ENCODE data around the gene SAG.

The SAG gene

DNA sequence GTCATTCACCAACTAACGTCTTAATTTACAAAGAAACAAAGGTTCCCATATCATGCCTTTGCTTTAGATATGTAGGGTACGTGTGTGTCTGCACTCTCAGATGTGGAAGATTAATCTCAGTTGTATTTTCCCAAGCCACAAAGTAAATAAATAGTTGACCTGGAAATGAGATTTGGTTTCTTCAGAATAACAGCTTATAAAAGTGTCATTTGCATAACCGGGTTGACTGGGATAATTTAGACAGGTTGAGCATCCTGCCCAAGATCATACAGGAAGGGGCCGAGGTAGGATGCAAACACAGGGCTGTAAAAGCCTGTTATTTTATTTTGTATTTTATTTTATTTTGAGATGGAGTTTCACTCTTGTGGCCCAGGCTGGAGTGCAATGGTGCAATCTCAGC, 36.7 kb upstream of the SAG start:
- Histone ChIP-seq H2AFZ (ENCODE audit: low read depth, low read length) (no peak overlapping the region), H3K4me1 (ENCODE audit: control insufficient read depth, insufficient read depth, low read depth, low read length) (no peaks in the 10 kb centered on the region), H3K9me3 (ENCODE audit: control insufficient read depth, low read length) (no peaks in the 10 kb centered on the region), H3K4me2 (ENCODE audit: low read length, poor library complexity, severe bottlenecking) (no peak overlapping the region), H3K27me3 (ENCODE audit: control insufficient read depth in 1 of 2, insufficient read depth in 1 of 2, low read length in 2 of 2) (no peaks in the 10 kb centered on the region), H3K27ac (ENCODE audit: low read length, poor library complexity, severe bottlenecking) (no peak overlapping the region), H4K8ac (ENCODE audit: low read length) (no peak overlapping the region), H3K36me3 (ENCODE audit: control insufficient read depth in 1 of 2, insufficient read depth in 2 of 2, low read depth in 1 of 2, low read length in 2 of 2) (peaks cover 32 to 97% of the 10 kb centered on the region in 2 experiments), H2AK5ac (ENCODE audit: low read length, severe bottlenecking) (no peak overlapping the region), H3K18ac (ENCODE audit: low read depth in 1 of 2, low read length in 2 of 2) (no peak overlapping the region), H2BK5ac (ENCODE audit: low read depth, low read length, poor library complexity, severe bottlenecking) (no peak overlapping the region), H3K79me1 (replicated peaks; ENCODE audit: low read length, poor library complexity, severe bottlenecking) (peaks cover 13% of the 10 kb centered on the region), H3K9ac (ENCODE audit: low read length) (no peak overlapping the region), H2BK12ac (ENCODE audit: low read length in 2 of 2) (no peak overlapping the region), H3K4me3 (ENCODE audit: insufficient read depth in 1 of 2, low read depth in 1 of 2, low read length in 2 of 2) (no peak overlapping the region), H2BK120ac (ENCODE audit: low read depth, low read length) (no peak overlapping the region), H3K14ac (ENCODE audit: low read length in 2 of 2) (no peak overlapping the region), H2BK15ac (ENCODE audit: low read depth, poor library complexity, severe bottlenecking) (no peak overlapping the region), H3K23ac (ENCODE audit: low read length in 2 of 2) (no peak overlapping the region), H3K4ac (ENCODE audit: low read depth in 1 of 2, low read length in 2 of 2) (no peak overlapping the region), H4K91ac (ENCODE audit: low read length) (no peak overlapping the region)
- 91% methylated on average over 2 of the region's 4 CpGs for WGBS
- no peak for DNase-seq

DNA sequence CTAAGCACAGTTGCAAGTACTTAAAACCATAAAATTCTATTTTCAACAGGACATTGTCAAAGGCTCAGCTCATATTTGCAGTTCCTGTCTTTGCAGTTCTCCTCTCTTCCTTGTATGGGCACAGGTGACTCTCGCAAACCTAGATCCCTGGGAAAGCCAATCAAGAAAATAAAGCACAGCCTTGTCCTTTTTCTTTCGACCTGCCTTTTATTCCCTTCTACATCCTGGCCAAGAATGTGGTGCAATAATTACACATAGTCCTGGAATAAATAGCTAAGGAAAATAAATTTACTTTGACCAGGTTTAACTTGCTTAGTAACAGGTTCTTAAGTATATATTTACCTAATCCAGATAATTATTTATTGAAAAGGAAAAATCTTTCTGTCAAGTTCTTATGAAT, 35.9 kb upstream of the SAG start:
- H2BK120ac ChIP-seq (ENCODE audit: low read depth, low read length), result no peak overlapping the region

DNA sequence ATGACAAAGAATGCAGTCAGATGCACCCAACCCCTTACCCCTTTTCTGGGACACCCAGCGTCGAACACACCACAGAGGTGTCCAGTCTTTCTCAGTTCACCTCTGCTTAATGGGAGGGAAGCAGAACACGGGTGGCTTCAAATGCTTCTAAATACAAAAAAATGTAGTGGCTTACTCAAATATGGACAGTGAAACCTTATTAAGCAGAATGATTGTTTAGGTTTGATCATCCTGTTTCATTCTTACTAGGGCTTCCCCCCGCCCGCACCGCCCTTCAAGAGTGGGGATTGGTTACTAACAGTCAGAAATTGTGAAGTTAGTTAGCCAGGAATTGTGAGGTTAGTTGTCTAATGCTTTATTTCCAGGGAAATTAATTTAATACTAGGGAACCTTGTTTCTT, 34.5 kb upstream of the SAG start:
- Histone ChIP-seq H3K4me3 (ENCODE audit: insufficient read depth in 1 of 2, low read depth in 1 of 2, low read length in 2 of 2) (no peak overlapping the region), H3K14ac (ENCODE audit: low read length in 2 of 2) (no peak overlapping the region), H2BK120ac (ENCODE audit: low read depth, low read length) (no peak overlapping the region), H2BK15ac (ENCODE audit: low read depth, poor library complexity, severe bottlenecking) (no peak overlapping the region), H3K79me1 (replicated peaks; ENCODE audit: low read length, poor library complexity, severe bottlenecking) (peaks cover 11% of the 10 kb centered on the region), H3K36me3 (ENCODE audit: control insufficient read depth in 1 of 2, insufficient read depth in 2 of 2, low read depth in 1 of 2, low read length in 2 of 2) (peaks cover 29 to 98% of the 10 kb centered on the region in 2 experiments), H2BK5ac (ENCODE audit: low read depth, low read length, poor library complexity, severe bottlenecking) (no peak overlapping the region), H3K23ac (ENCODE audit: low read length in 2 of 2) (no peak overlapping the region), H2AK5ac (ENCODE audit: low read length, severe bottlenecking) (no peak overlapping the region), H3K4me2 (ENCODE audit: low read length, poor library complexity, severe bottlenecking) (no peak overlapping the region), H3K9me3 (ENCODE audit: control insufficient read depth, low read length) (no peaks in the 10 kb centered on the region), H4K91ac (ENCODE audit: low read length) (no peak overlapping the region), H3K18ac (ENCODE audit: low read depth in 1 of 2, low read length in 2 of 2) (no peak overlapping the region), H3K4me1 (ENCODE audit: control insufficient read depth, insufficient read depth, low read depth, low read length) (no peaks in the 10 kb centered on the region), H2BK12ac (ENCODE audit: low read length in 2 of 2) (no peak overlapping the region), H3K27ac (ENCODE audit: low read length, poor library complexity, severe bottlenecking) (no peak overlapping the region), H3K4ac (ENCODE audit: low read depth in 1 of 2, low read length in 2 of 2) (no peak overlapping the region), H3K9ac (ENCODE audit: low read length) (no peak overlapping the region), H3K27me3 (ENCODE audit: control insufficient read depth in 1 of 2, insufficient read depth in 1 of 2, low read length in 2 of 2) (no peaks in the 10 kb centered on the region), H2AFZ (ENCODE audit: low read depth, low read length) (no peak overlapping the region), H4K8ac (ENCODE audit: low read length) (no peak overlapping the region)
- no peak for DNase-seq
- 100% methylated on average over 6 of the region's 6 CpGs for WGBS

More for the DNA sequence above, 35.9 kb upstream of the SAG start:
- no peak overlapping the region for H3K4ac ChIP-seq (ENCODE audit: low read depth in 1 of 2, low read length in 2 of 2)
- no peak overlapping the region for H4K8ac ChIP-seq (ENCODE audit: low read length)
- H3K4me3 ChIP-seq (ENCODE audit: insufficient read depth in 1 of 2, low read depth in 1 of 2, low read length in 2 of 2), result no peak overlapping the region
- peaks cover 32 to 97% of the 10 kb centered on the region in 2 experiments for H3K36me3 ChIP-seq (ENCODE audit: control insufficient read depth in 1 of 2, insufficient read depth in 2 of 2, low read depth in 1 of 2, low read length in 2 of 2)
- no peaks in the 10 kb centered on the region for H3K4me1 ChIP-seq (ENCODE audit: control insufficient read depth, insufficient read depth, low read depth, low read length)
- H2BK12ac ChIP-seq (ENCODE audit: low read length in 2 of 2), result no peak overlapping the region
- no peak overlapping the region for H2AFZ ChIP-seq (ENCODE audit: low read depth, low read length)
- DNase-seq, result no peak
- H2BK15ac ChIP-seq (ENCODE audit: low read depth, poor library complexity, severe bottlenecking), result no peak overlapping the region
- no peak overlapping the region for H3K4me2 ChIP-seq (ENCODE audit: low read length, poor library complexity, severe bottlenecking)
- no peak overlapping the region for H3K23ac ChIP-seq (ENCODE audit: low read length in 2 of 2)
- H2BK5ac ChIP-seq (ENCODE audit: low read depth, low read length, poor library complexity, severe bottlenecking), result no peak overlapping the region
- WGBS, result 100% methylated on average over 1 of the region's 2 CpGs
- H3K79me1 ChIP-seq (replicated peaks; ENCODE audit: low read length, poor library complexity, severe bottlenecking), result peaks cover 13% of the 10 kb centered on the region
- no peak overlapping the region for H2AK5ac ChIP-seq (ENCODE audit: low read length, severe bottlenecking)
- H3K9ac ChIP-seq (ENCODE audit: low read length), result no peak overlapping the region
- no peak overlapping the region for H4K91ac ChIP-seq (ENCODE audit: low read length)
- H3K18ac ChIP-seq (ENCODE audit: low read depth in 1 of 2, low read length in 2 of 2), result no peak overlapping the region
- no peaks in the 10 kb centered on the region for H3K9me3 ChIP-seq (ENCODE audit: control insufficient read depth, low read length)
- H3K27me3 ChIP-seq (ENCODE audit: control insufficient read depth in 1 of 2, insufficient read depth in 1 of 2, low read length in 2 of 2), result no peaks in the 10 kb centered on the region
- H3K14ac ChIP-seq (ENCODE audit: low read length in 2 of 2), result no peak overlapping the region
- H3K27ac ChIP-seq (ENCODE audit: low read length, poor library complexity, severe bottlenecking), result no peak overlapping the region

DNA sequence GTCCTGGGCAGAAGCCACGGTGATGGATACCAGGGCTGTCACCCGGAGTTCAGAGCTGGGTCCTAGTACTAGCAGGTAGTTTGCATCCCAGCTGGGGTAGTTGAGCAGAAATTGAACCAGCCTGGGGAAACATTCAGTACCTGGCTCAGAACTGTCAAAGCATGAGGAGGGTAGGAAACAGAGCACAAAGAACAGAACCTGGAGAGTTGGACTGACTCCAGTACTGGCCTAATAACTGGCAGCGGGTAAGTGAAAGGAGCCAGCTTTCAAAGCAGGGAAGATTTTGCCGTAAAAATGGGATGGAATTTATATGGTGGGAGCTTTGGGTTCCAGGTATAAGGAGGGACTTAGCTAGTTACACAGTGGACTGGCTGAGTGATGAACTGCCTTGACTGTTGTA, 32.4 kb upstream of the SAG start:
- Histone ChIP-seq H3K27ac (ENCODE audit: low read length, poor library complexity, severe bottlenecking) (no peak overlapping the region), H4K8ac (ENCODE audit: low read length) (no peak overlapping the region), H3K9ac (ENCODE audit: low read length) (no peak overlapping the region), H2BK120ac (ENCODE audit: low read depth, low read length) (no peak overlapping the region), H3K36me3 (ENCODE audit: control insufficient read depth in 1 of 2, insufficient read depth in 2 of 2, low read depth in 1 of 2, low read length in 2 of 2) (peaks cover 30 to 98% of the 10 kb centered on the region in 2 experiments), H3K4me3 (ENCODE audit: insufficient read depth in 1 of 2, low read depth in 1 of 2, low read length in 2 of 2) (no peak overlapping the region), H3K14ac (ENCODE audit: low read length in 2 of 2) (no peak overlapping the region), H2AFZ (ENCODE audit: low read depth, low read length) (no peak overlapping the region), H2AK5ac (ENCODE audit: low read length, severe bottlenecking) (no peak overlapping the region), H4K91ac (ENCODE audit: low read length) (no peak overlapping the region), H2BK12ac (ENCODE audit: low read length in 2 of 2) (no peak overlapping the region), H3K9me3 (ENCODE audit: control insufficient read depth, low read length) (no peaks in the 10 kb centered on the region), H2BK5ac (ENCODE audit: low read depth, low read length, poor library complexity, severe bottlenecking) (no peak overlapping the region), H3K23ac (ENCODE audit: low read length in 2 of 2) (no peak overlapping the region), H3K79me1 (replicated peaks; ENCODE audit: low read length, poor library complexity, severe bottlenecking) (peaks cover 11% of the 10 kb centered on the region), H3K27me3 (ENCODE audit: control insufficient read depth in 1 of 2, insufficient read depth in 1 of 2, low read length in 2 of 2) (no peaks in the 10 kb centered on the region), H3K4me1 (ENCODE audit: control insufficient read depth, insufficient read depth, low read depth, low read length) (no peaks in the 10 kb centered on the region), H2BK15ac (ENCODE audit: low read depth, poor library complexity, severe bottlenecking) (no peak overlapping the region), H3K4me2 (ENCODE audit: low read length, poor library complexity, severe bottlenecking) (no peak overlapping the region), H3K4ac (ENCODE audit: low read depth in 1 of 2, low read length in 2 of 2) (no peak overlapping the region), H3K18ac (ENCODE audit: low read depth in 1 of 2, low read length in 2 of 2) (no peak overlapping the region)
- 95% methylated on average over 4 of the region's 4 CpGs for WGBS
- DNase-seq, result no peak

Data from mesenchymal stem cell (in vitro differentiated cells and primary cell).